HG02678 (cell line): ENCODE measurements around the gene PPP1R9B.

Experiments
- ATAC-seq: cut with Tn5 transposase; IDR thresholded peaks from one replicate; pipeline ENCODE4 v1.9.1; 2021; ENCODE audit warnings: mild to moderate bottlenecking, moderate library complexity; ENCODE audit not compliant: unreplicated experiment

The PPP1R9B gene

DNA sequence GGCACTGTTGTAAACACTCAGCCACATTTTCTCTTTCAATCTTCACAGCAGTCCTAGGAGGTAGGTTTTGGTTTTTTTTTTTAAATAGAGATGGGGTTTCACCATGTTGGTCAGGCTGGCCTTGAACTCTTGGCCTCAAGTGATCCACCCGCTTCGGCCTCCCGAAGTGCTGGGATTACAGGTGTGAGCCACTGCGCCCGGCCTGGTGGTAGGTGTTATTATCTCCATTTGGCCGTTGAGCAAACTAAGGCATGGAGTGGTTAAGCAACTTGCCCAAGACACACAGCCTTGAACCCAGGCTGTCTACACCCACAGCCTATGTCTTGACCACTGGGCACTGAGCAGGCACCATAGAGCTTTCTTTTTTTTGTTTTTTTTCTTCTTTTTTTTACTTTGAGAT, 24.0 kb upstream of the PPP1R9B start:
- ATAC-seq = no peak

- no peak for ATAC-seq
These were observed 23.0 kb upstream of the PPP1R9B start for GRCh38 chr17:50173335-50173941.

DNA sequence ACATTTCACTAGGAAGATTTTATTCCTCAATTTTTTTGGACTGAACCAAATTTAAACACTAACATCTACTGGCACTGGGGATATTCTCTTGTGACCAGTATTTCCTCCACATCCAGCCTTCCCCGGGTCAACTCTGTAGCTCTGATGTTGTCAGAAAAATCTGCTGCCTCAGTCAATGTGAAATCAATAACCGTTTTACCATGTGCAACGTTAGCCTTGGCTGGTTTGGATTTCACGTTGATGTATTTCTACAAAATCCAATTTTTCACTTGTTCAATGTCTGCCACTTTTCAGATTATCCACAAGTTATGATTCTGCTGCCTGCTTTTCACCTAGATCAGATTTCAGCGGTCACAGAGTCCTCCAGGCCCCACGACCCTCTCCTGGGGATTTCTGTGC, 22.5 kb upstream of the PPP1R9B start:
- no peak for ATAC-seq

DNA sequence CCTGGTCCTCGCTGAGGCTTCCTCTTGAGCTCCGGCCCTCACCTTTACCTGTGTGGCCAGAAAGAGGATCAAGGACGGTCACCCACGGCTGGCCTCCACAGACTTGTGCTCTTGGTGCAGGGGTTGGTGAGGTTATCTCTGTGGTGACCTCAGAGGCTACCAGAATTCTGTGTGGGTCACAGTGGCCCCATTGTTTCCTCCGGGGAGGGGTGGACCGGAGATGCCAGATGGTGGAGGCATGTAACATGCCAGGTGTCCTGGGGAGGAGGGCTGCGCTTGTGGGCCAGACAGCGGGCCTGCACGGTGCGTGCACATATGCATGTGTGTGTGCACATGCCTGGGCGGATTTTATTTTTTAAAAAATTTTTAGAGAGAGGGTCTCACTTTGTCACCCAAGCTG, 21.7 kb upstream of the PPP1R9B start:
- no peak for ATAC-seq

DNA sequence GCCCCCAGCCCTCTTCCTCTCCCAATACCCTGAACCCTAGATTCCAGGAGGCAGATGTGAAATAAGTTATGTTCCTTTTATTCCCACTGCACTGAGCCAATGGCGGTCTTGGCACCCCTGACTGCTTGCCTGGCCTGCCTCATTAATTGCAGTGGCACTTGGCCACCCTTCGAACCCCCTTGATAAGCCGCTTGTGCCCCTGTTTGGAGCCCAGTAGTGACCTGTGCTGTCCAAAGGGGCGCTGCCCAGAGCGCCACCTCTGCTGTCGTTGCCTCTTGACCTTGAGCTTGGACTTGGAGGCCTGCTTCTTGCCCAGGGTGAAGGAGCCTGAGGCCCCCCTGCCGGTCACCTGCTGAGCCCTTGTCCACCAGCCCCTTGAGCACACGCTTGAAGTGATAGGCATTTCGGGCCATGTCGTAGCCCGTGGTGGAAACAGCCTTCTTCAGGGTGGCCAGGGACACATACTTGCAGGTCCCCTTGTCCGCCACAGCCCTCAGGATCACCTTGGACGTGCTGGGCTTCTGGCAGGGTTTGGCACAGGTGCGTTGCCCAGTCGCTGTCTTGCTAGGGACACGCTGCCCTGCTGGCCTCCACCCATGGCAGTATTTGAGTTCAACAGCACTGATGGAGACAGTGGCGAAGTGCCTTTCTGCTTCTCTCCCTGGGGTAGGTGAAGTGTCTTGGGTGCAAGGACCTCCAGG, 21.0 kb upstream of the PPP1R9B start:
- ATAC-seq = no peak

GRCh38 chr17:50170662-50171370, 20.3 kb upstream of the PPP1R9B start:
- ATAC-seq = peak; percentile 76

DNA sequence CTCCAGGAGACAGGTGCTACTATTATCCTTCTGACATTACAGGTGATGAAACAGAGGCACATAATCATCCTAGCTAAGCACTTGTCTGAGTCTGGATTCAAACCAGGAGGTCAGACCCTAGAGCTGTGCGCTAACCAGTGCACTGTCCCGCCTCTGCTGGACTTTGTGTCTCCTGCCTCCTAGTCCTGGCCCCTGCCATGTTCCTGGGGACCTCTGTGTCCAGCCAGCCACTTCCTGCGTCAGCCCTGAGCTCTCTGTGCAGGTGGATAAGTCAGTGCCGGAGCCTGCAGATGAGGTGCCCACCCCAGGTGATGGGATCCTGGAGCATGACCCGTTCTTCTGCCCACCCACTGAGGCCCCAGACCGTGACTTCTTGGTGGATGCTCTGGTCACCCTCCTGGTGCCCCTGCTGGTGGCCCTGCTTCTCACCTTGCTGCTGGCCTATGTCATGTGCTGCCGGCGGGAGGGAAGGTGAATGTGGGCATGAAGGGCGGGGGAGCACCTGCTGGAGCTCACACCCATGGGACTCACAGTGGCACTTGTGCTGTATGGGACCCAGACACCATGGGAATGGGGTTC, 19.5 kb upstream of the PPP1R9B start:
- no peak for ATAC-seq

DNA sequence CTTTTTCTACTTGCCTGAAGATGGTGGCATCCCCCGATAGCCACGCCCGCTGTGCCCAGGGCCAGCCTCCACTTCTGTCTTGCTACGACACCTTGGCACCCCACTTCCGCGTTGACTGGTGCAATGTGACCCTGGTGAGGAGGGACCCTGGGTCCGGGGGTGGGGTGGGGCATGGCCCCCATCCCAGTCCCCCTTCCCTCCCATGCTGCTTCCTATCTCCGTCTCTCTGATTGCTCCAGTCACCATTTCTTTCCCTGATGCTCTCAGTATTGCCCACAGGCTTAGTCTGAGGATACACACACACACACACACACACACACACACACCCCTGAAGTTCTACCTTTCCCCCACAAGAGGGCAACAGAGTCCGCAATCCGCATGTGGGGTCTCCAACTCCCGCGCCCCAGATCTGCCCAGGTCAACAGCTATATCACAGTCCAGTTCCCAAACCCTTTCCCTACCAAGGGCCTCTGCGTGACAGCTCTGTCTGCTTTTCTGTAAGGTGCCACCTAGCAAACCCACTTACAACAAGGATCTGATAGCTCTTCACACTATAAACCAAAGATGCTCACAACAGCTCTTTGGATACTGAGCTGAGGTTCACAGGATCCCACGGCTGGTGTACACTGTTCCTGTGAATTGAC, 18.8 kb upstream of the PPP1R9B start:
- ATAC-seq = no peak

- ATAC-seq = no peak
These were observed 17.8 kb upstream of the PPP1R9B start for GRCh38 chr17:50168319-50168718.

DNA sequence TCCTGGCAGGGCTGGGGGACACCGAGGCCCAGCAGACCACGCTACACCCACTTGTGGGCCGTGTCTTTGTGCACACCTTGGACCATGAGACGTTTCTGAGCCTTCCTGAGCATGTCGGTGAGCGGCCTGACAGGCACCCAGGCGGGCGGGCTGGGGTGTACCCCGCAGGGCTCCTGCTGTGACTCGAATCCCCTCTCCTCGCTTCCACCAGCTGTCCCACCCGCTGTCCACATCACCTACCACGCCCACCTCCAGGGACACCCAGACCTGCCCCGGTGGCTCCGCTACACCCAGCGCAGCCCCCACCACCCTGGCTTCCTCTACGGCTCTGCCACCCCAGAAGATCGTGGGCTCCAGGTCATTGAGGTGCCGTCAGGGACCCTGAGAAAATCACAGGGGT, 16.9 kb upstream of the PPP1R9B start:
- no peak for ATAC-seq

- ATAC-seq = no peak
These were observed 16.2 kb upstream of the PPP1R9B start for GRCh38 chr17:50166518-50167181.

- ATAC-seq = no peak
These were observed 15.5 kb upstream of the PPP1R9B start, which contains the start of gene SGCA for GRCh38 chr17:50165867-50166517. Gene SGCA, plus strand, starts transcription at chr17:50166005. Its CDS starts 36 bp downstream, at chr17:50166041.

DNA sequence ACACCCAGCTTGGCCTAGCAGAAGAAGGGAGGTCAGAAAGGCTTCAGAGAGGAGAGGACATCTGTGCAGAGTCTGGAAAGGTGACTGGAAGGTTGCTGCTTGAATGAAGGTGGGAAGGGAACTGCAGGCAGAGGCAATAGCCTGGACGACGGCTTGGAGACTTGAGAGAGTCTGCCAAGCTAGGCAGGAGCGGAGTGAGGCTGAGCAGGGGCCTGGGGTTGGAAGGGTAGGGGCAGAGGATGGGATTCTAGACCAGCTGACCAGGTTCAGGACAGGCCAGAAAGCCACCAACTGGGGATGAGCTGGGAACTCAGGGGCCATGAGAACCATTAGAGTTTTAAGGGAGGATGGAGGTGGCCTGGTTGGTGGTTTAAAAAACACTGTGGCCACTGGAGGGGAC, 15.0 kb upstream of the PPP1R9B start:
- ATAC-seq = no peak

DNA sequence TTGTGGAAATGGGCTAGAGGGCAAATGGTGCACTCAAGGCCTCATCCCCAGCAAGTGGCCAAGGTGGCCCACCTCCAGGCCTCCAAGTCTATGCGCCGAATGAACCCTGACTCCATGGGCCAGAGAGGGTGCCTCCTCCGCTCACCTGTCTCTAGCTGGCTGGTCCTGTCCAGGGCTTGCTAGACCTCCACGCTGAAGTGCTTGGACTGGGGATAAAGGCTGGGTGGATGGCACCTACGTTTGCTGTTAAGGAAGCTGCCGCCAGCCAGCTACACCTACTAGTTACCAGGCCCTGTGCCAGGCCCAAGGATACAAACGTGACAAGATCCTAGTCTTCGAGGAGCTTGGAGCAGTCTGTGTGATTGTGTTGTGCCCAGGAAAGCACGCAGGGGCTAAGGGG, 14.6 kb upstream of the PPP1R9B start:
- no peak for ATAC-seq

- no peak for ATAC-seq
These were observed 14.2 kb upstream of the PPP1R9B start for GRCh38 chr17:50164697-50164988.

- ATAC-seq = peak; percentile 44
These were observed 13.6 kb upstream of the PPP1R9B start for GRCh38 chr17:50163843-50164696.

- no peak for ATAC-seq
These were observed 12.2 kb upstream of the PPP1R9B start for GRCh38 chr17:50162466-50163254.

DNA sequence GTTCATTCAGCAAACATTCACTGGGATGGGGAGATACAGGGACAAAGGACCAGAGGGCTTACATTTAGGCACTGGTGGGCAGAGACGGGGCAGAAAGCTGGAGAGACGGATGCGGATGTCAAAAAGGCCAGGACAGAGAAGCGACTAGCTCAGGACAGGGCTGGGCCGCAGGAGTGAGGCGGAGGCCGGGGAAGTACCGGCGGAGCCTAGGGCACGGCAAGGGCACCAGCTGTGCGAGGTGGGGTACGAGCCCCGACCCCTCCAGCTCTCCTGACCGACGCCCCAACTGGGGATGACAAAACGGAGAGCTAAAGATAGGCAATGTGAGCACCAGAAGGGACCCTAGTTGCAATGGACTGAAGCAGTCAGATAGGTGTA, 11.4 kb upstream of the PPP1R9B start:
- no peak for ATAC-seq
